Occipital lobe (tissue), 2 donors: ENCODE results near the gene BCL2L1. TPM values are rescaled to one million over a fixed set of nuclear protein-coding genes. Genes with fewer than 3 reads are reported as not detected.
A peak's percentile ranks its signal among the peaks of the same experiment; 100 is the strongest.

Experiments
- DNase-seq: peaks from one replicate; lab custom pipeline; 2025; lab: John Stamatoyannopoulos, UW
- total RNA-seq: library from RNA; depleted of rRNA; stranded (reverse); fragments of >200 nt; gene quantifications from one replicate; pipeline ENCODE4 v1.2.3, GENCODE V29; 2014

Gene BCL2L1
- total RNA-seq, 1 donor from 2014 or later: 42.6 TPM

GRCh38 chr20:31709939-31710338, 12.7 kb downstream of the BCL2L1 start:
- DNase-seq: no peak

GRCh38 chr20:31708736-31709534, 13.7 kb downstream of the BCL2L1 start:
- DNase-seq: no peak

GRCh38 chr20:31707994-31708735, 14.5 kb downstream of the BCL2L1 start:
- peak; percentile 29 for DNase-seq

GRCh38 chr20:31707258-31707615, 15.4 kb downstream of the BCL2L1 start:
- no peak for DNase-seq

- DNase-seq: no peak
Observed at GRCh38 chr20:31706607-31707257, 15.9 kb downstream of the BCL2L1 start.

- DNase-seq: no peak
Observed at GRCh38 chr20:31705598-31706597, 16.8 kb downstream of the BCL2L1 start.

- no peak for DNase-seq
Observed at GRCh38 chr20:31705191-31705590, 17.5 kb downstream of the BCL2L1 start.

- no peak for DNase-seq
Observed at GRCh38 chr20:31704225-31705119, 18.2 kb downstream of the BCL2L1 start.

GRCh38 chr20:31701591-31701990, 21.1 kb downstream of the BCL2L1 start:
- DNase-seq: no peak

- DNase-seq: no peak
Observed at GRCh38 chr20:31700747-31701146, 21.9 kb downstream of the BCL2L1 start.

GRCh38 chr20:31699801-31700728, 22.6 kb downstream of the BCL2L1 start:
- no peak for DNase-seq

- DNase-seq: peak; percentile 48
Observed at GRCh38 chr20:31698803-31699718, 23.6 kb downstream of the BCL2L1 start.

- DNase-seq: no peak
Observed at GRCh38 chr20:31698243-31698802, 24.3 kb downstream of the BCL2L1 start.

- DNase-seq: no peak
Observed at GRCh38 chr20:31695849-31696804, 26.5 kb downstream of the BCL2L1 start.

GRCh38 chr20:31694842-31695593, 27.6 kb downstream of the BCL2L1 start:
- DNase-seq: no peak
